ENCODE measurements around the gene SMG9.
A peak's percentile ranks its signal among the peaks of the same experiment; 100 is the strongest.

Gene SMG9

GRCh38 chr19:43759515-43759914, 4.8 kb upstream of the SMG9 start:
- no peak for DNase-seq (ENCODE audit: extremely low read depth in 1 of 2, low read depth in 1 of 2)

- peak; percentile 56 to 79 for DNase-seq (ENCODE audit: extremely low read depth in 1 of 2, low read depth in 1 of 2)
Measured at GRCh38 chr19:43755256-43755801, 567 bp upstream of the SMG9 start.

- no peak for DNase-seq (ENCODE audit: extremely low read depth in 1 of 2, low read depth in 1 of 2)
Measured at GRCh38 chr19:43754253-43754502, 584 bp downstream of the SMG9 start.

GRCh38 chr19:43752287-43752875, 2.4 kb downstream of the SMG9 start:
- no peak for DNase-seq (ENCODE audit: extremely low read depth in 1 of 2, low read depth in 1 of 2)

GRCh38 chr19:43751466-43752220, 3.1 kb downstream of the SMG9 start:
- DNase-seq (ENCODE audit: extremely low read depth in 1 of 2, low read depth in 1 of 2), result no peak

- DNase-seq (ENCODE audit: extremely low read depth in 1 of 2, low read depth in 1 of 2), result no peak
Measured at GRCh38 chr19:43749898-43750297, 4.9 kb downstream of the SMG9 start.

GRCh38 chr19:43749152-43749551, 5.6 kb downstream of the SMG9 start:
- DNase-seq (ENCODE audit: extremely low read depth in 1 of 2, low read depth in 1 of 2), result no peak

GRCh38 chr19:43748685-43749084, 6.1 kb downstream of the SMG9 start:
- no peak for DNase-seq (ENCODE audit: extremely low read depth in 1 of 2, low read depth in 1 of 2)

GRCh38 chr19:43748205-43748594, 6.6 kb downstream of the SMG9 start:
- DNase-seq (ENCODE audit: extremely low read depth in 1 of 2, low read depth in 1 of 2), result no peak

- no peak for DNase-seq (ENCODE audit: extremely low read depth in 1 of 2, low read depth in 1 of 2)
Measured at GRCh38 chr19:43747557-43748204, 7.1 kb downstream of the SMG9 start.

- no peak for DNase-seq (ENCODE audit: extremely low read depth in 1 of 2, low read depth in 1 of 2)
Measured at GRCh38 chr19:43743059-43743458, 11.7 kb downstream of the SMG9 start.

- DNase-seq (ENCODE audit: extremely low read depth in 1 of 2, low read depth in 1 of 2), result no peak
Measured at GRCh38 chr19:43741075-43741825, 13.5 kb downstream of the SMG9 start.

GRCh38 chr19:43739439-43740235, 15.1 kb downstream of the SMG9 start:
- no peak for DNase-seq (ENCODE audit: extremely low read depth in 1 of 2, low read depth in 1 of 2)

- no peak for DNase-seq (ENCODE audit: extremely low read depth in 1 of 2, low read depth in 1 of 2)
Measured at GRCh38 chr19:43738780-43739211, 16.0 kb downstream of the SMG9 start.

GRCh38 chr19:43735957-43736356, 18.8 kb downstream of the SMG9 start:
- DNase-seq (ENCODE audit: extremely low read depth in 1 of 2, low read depth in 1 of 2), result no peak

GRCh38 chr19:43735013-43735412, 19.7 kb downstream of the SMG9 start:
- no peak for DNase-seq (ENCODE audit: extremely low read depth in 1 of 2, low read depth in 1 of 2)

GRCh38 chr19:43731846-43732245, 22.9 kb downstream of the SMG9 start:
- no peak for DNase-seq (ENCODE audit: extremely low read depth in 1 of 2, low read depth in 1 of 2)

GRCh38 chr19:43731346-43731745, 23.4 kb downstream of the SMG9 start:
- no peak for DNase-seq (ENCODE audit: extremely low read depth in 1 of 2, low read depth in 1 of 2)

GRCh38 chr19:43729919-43730318, 24.8 kb downstream of the SMG9 start:
- no peak for DNase-seq (ENCODE audit: extremely low read depth in 1 of 2, low read depth in 1 of 2)

GRCh38 chr19:43727593-43727853, 27.2 kb downstream of the SMG9 start:
- DNase-seq (ENCODE audit: extremely low read depth in 1 of 2, low read depth in 1 of 2), result no peak
